Adrenal gland (tissue), 5 donors: ENCODE measurements around the gene B4GALT7.

Source experiments
- CTCF ChIP-seq, 6 experiments: fragments of 450-650 bp in 4 of 6; fragments of 200-600 bp in 2 of 6; sonication (generic) in 1 of 6; IDR thresholded peaks; 1 replicate in 5 of 6; 2 replicates in 1 of 6; pipeline versions ENCODE4 v1.5.1 to v1.8.0; 2016 to 2021; ENCODE audit warnings: antibody characterized with exemption in 6 of 6, mild to moderate bottlenecking in 2 of 6, moderate library complexity in 1 of 6
- POLR2A ChIP-seq, 2 donors: fragments of 450-650 bp; IDR thresholded peaks; one replicate each; pipeline ENCODE4 v1.6.1; 2017; ENCODE audit warnings: antibody characterized with exemption in 2 of 2, mild to moderate bottlenecking in 2 of 2, moderate library complexity in 1 of 2
- donor health status: DM: no; HTN: no; CAD: no.

GRCh38 chr5:177557041-177557647 is 42.8 kb upstream of the B4GALT7 start:
- TF ChIP-seq CTCF (IDR thresholded peaks at IDR 0.05) (no peak), POLR2A (IDR thresholded peaks at IDR 0.05) (no peak)
